Activated T-helper 17 cell treated with anti-CD3 and anti-CD28 coated beads, Interleukin-2, amount 50 U/mL, for 72 hours (primary cell): ENCODE data around the gene RBP2. TPM values are rescaled to one million over a fixed set of nuclear protein-coding genes. Genes with fewer than 3 reads are reported as not detected.
"Not testable (repeated sequence)": the region's sequence is repeated elsewhere in the genome, so short reads cannot be mapped to it uniquely, and the experiment has no call there.

Experiments used
- ATAC-seq: fragments of 150-1000 bp; cut with Tn5 transposase; replicated peaks from 2 replicates; pipeline ENCODE4 v1.10.0; 2021; ENCODE audit warnings: mild to moderate bottlenecking, moderate library complexity
- H3K27ac Mint-ChIP-seq: one replicate; pipeline ENCODE4 v1.8.0; 2022; ENCODE audit warnings: mixed read lengths
- H3K27me3 Mint-ChIP-seq: one replicate; pipeline ENCODE4 v1.8.0; 2022; ENCODE audit warnings: mixed read lengths
- H3K36me3 Mint-ChIP-seq: one replicate; pipeline ENCODE4 v1.8.0; 2022; ENCODE audit warnings: low read depth, mild to moderate bottlenecking, mixed read lengths
- H3K4me1 Mint-ChIP-seq: one replicate; pipeline ENCODE4 v1.8.0; 2022; ENCODE audit warnings: mixed read lengths
- H3K4me3 Mint-ChIP-seq: one replicate; pipeline ENCODE4 v1.8.0; 2022; ENCODE audit warnings: mild to moderate bottlenecking, mixed read lengths
- H3K9me3 Mint-ChIP-seq: one replicate; pipeline ENCODE4 v1.8.0; 2022; ENCODE audit warnings: mixed read lengths
- total RNA-seq, 2 donors: library from RNA; stranded (reverse); gene quantifications; one replicate each; pipeline ENCODE4 v1.2.3, GENCODE V29; 2022

Gene RBP2
- total RNA-seq, 2 donors from 2014 or later: not detected

DNA sequence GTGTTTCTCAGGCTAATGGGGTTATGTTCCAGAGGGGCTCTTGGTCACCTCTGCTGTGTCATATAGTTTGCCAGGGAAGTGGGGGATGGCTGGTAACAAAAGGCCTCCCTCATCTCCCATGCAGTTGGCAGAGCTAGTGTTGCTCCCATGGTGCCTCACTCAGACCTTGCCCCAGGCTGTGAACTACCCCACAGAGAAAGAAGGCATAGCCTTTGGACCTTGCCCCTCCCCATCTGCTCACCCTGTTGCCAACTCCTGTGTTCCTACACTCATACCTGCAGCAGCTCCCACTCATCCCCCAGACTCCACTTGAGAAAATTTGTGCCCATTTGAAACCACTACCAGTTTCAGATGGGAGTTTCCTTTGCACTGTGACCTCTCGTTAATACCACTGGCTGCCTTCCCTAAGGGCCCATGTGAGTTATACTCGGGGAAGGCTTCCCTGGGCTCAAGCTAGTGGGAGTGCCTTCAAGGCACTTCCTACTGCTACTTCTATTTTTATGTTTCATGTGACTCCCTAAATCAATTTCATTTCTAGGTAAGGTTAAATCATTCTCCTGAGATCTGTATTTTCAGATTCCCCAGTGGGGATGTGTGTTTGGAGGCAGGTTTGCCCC lies 61.6 kb downstream of the RBP2 start:
- Mint-ChIP-seq H3K36me3 (no peaks in the 10 kb centered on the region), H3K4me1 (no peaks in the 10 kb centered on the region), H3K27ac (no peak overlapping the region), H3K9me3 (peaks cover 45% of the 10 kb centered on the region), H3K27me3 (no peaks in the 10 kb centered on the region), H3K4me3 (no peak overlapping the region)
- no peak for ATAC-seq

DNA sequence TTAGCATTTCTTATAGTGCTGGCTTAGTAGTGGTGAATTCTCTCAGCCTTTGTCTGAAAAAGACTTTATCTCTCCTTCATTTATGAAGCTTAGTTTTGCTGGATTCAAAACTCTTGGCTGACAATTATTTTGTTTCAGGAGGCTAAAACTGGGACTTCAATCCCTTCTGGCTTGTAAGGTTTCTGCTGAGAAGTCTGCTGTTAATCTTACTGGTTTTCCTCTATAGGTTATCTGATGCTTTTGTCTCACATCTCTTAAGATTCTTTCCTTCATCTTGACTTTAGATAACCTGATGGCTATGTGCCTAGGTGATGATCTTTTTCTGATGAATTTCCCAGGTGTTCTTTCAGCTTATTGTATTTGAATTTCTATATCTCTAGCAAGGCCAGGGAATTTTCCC lies 63.4 kb downstream of the RBP2 start:
- not testable (repeated sequence) for H3K27me3 Mint-ChIP-seq, H3K4me3 Mint-ChIP-seq, H3K4me1 Mint-ChIP-seq, H3K27ac Mint-ChIP-seq, H3K36me3 Mint-ChIP-seq, ATAC-seq
- H3K9me3 Mint-ChIP-seq: peaks cover 51% of the 10 kb centered on the region

Other genes with a start within 250 kb of the RBP2 start
- gene MRPS22, start 132.5 kb downstream of the RBP2 start, total RNA-seq: 10 to 100 TPM; 49.2 to 53.4 TPM
- gene COPB2, start 86.9 kb downstream of the RBP2 start, total RNA-seq: 100 to 1,000 TPM in 1 of 2 donors, 10 to 100 TPM in 1; 85.4 to 101 TPM
- gene RBP1, start 63.2 kb upstream of the RBP2 start, total RNA-seq: not detected
- gene NMNAT3, start 201.5 kb upstream of the RBP2 start, total RNA-seq: 1 to 10 TPM in 1 of 2 donors, under 1 TPM in 1; 0.76 to 2.9 TPM